HG03060 (cell line): ENCODE data around the gene WDFY2.

ENCODE experiments used
- ATAC-seq: cut with Tn5 transposase; IDR thresholded peaks from one replicate; pipeline ENCODE4 v1.9.1; 2021; ENCODE audit warnings: low read depth, moderate number of reproducible peaks; ENCODE audit not compliant: unreplicated experiment

Gene WDFY2

GRCh38 chr13:51763486-51763885 is 179.2 kb downstream of the WDFY2 start:
- no peak for ATAC-seq

- ATAC-seq: peak; percentile 73
Measured at GRCh38 chr13:51764184-51765141, 180.2 kb downstream of the WDFY2 start.

- ATAC-seq: no peak
Measured at GRCh38 chr13:51765142-51765515, 180.9 kb downstream of the WDFY2 start.

GRCh38 chr13:51767100-51767499 is 182.8 kb downstream of the WDFY2 start:
- ATAC-seq: no peak

- ATAC-seq: no peak
Measured at GRCh38 chr13:51768378-51768921, 184.2 kb downstream of the WDFY2 start.

GRCh38 chr13:51768976-51769375 is 184.7 kb downstream of the WDFY2 start:
- no peak for ATAC-seq

- ATAC-seq: no peak
Measured at GRCh38 chr13:51769455-51770127, 185.3 kb downstream of the WDFY2 start.

- ATAC-seq: no peak
Measured at GRCh38 chr13:51770160-51770559, 185.9 kb downstream of the WDFY2 start.

- no peak for ATAC-seq
Measured at GRCh38 chr13:51770681-51771417, 186.6 kb downstream of the WDFY2 start.

- no peak for ATAC-seq
Measured at GRCh38 chr13:51771418-51772104, 187.3 kb downstream of the WDFY2 start.

- no peak for ATAC-seq
Measured at GRCh38 chr13:51772105-51772455, 187.8 kb downstream of the WDFY2 start.

- no peak for ATAC-seq
Measured at GRCh38 chr13:51772781-51773180, 188.5 kb downstream of the WDFY2 start.

GRCh38 chr13:51773515-51773914 is 189.3 kb downstream of the WDFY2 start:
- no peak for ATAC-seq

GRCh38 chr13:51776179-51776578 is 191.9 kb downstream of the WDFY2 start:
- ATAC-seq: no peak

- no peak for ATAC-seq
Measured at GRCh38 chr13:51777921-51778320, 193.7 kb downstream of the WDFY2 start.

GRCh38 chr13:51778392-51778791 is 194.1 kb downstream of the WDFY2 start:
- no peak for ATAC-seq

GRCh38 chr13:51780099-51780498 is 195.8 kb downstream of the WDFY2 start:
- no peak for ATAC-seq

GRCh38 chr13:51781246-51782022 is 197.2 kb downstream of the WDFY2 start:
- no peak for ATAC-seq

- no peak for ATAC-seq
Measured at GRCh38 chr13:51782026-51782710, 197.9 kb downstream of the WDFY2 start.
